Gastrocnemius medialis (tissue), 4 donors: Measurements from ENCODE around the gene HES5. TPM values are rescaled to one million over a fixed set of nuclear protein-coding genes. Genes with fewer than 3 reads are reported as not detected.
"Not testable (repeated sequence)": the region's sequence is repeated elsewhere in the genome, so short reads cannot be mapped to it uniquely, and the experiment has no call there.

Experiments used
- ATAC-seq, 2 donors: fragments of 150-250 bp; one replicate each; pipeline ENCODE4 v1.9.1; 2016
- DNase-seq, 2 donors: peaks; one replicate each; pipeline ENCODE4 v3.0.0-alpha.2; 2019
- H3K27ac ChIP-seq, 4 donors: fragments of 200-600 bp; sonication (generic); 1 replicate in 1 of 4; 2 replicates in 3 of 4; pipeline ENCODE4 v1.5.1; 2016 to 2018; ENCODE audit warnings: mild to moderate bottlenecking in 2 of 4, moderate library complexity in 1 of 4
- H3K27me3 ChIP-seq, 3 donors: fragments of 200-600 bp; sonication (generic) in 2 of 3; 1 replicate in 1 of 3; 2 replicates in 2 of 3; pipeline versions ENCODE4 v1.5.1 to v1.6.0; 2016 to 2019; ENCODE audit warnings: mild to moderate bottlenecking in 1 of 3, moderate library complexity in 1 of 3
- H3K36me3 ChIP-seq, 2 donors: fragments of 200-600 bp; sonication (generic) in 1 of 2; one replicate each; pipeline ENCODE4 v1.5.1; 2017 to 2018
- H3K4me1 ChIP-seq, 2 donors: fragments of 200-600 bp; sonication (generic) in 1 of 2; one replicate each; pipeline ENCODE4 v1.5.1; 2016 to 2017; ENCODE audit warnings: mild to moderate bottlenecking in 2 of 2
- H3K4me3 ChIP-seq, 4 donors: fragments of 200-600 bp; sonication (generic) in 3 of 4; 1 replicate in 1 of 4; 2 replicates in 3 of 4; pipeline ENCODE4 v1.5.1; 2016 to 2019; ENCODE audit warnings: mild to moderate bottlenecking in 2 of 4
- H3K9me3 ChIP-seq, 3 donors: fragments of 200-600 bp; sonication (generic) in 2 of 3; 1 replicate in 1 of 3; 2 replicates in 2 of 3; pipeline ENCODE4 v1.5.1; 2016 to 2019
- CTCF ChIP-seq, 5 experiments: fragments of 450-650 bp in 3 of 5; fragments of 200-600 bp in 2 of 5; sonication (generic) in 2 of 5; IDR thresholded peaks in 4 of 5; conservative IDR thresholded peaks in 1 of 5; 1 replicate in 4 of 5; 2 replicates in 1 of 5; pipeline ENCODE4 v1.5.1; 2016 to 2019; ENCODE audit warnings: antibody characterized with exemption in 5 of 5, mild to moderate bottlenecking in 3 of 5, moderate library complexity in 3 of 5
- POLR2A ChIP-seq, 2 donors: fragments of 450-650 bp; IDR thresholded peaks; one replicate each; pipeline ENCODE4 v1.6.1; 2017; ENCODE audit warnings: antibody characterized with exemption in 2 of 2, mild to moderate bottlenecking in 2 of 2, moderate library complexity in 2 of 2
- in situ Hi-C, 4 donors: fragments of 200-750 bp; cut with MboI; loops; one replicate each; pipeline versions ENCODE4 v1.15.0 to v1.8.0; 2017; ENCODE audit warnings: low sequenced_read_pairs in 4 of 4
- intact Hi-C: fragments of 100-400 bp; cut with DNase I; formaldehyde crosslinking; loops from one replicate; pipeline ENCODE4 v1.15.1; 2023; ENCODE audit warnings: low total_unique reads
- total RNA-seq, 4 donors: library from RNA; depleted of rRNA; stranded (reverse); fragments of >200 nt; gene quantifications; one replicate each; pipeline versions ENCODE4 v1.1.0 to v1.2.3, GENCODE V29; 2016

HES5 gene
- total RNA-seq, 4 donors from 2014 or later: 0.49 TPM; not detected in 3

- no peak for TF ChIP-seq CTCF (IDR thresholded peaks at IDR 0.05 in 4 of 5, conservative IDR thresholded peaks at IDR 0.05 in 1 of 5)
- TF ChIP-seq POLR2A (IDR thresholded peaks at IDR 0.05): no peak
- no peaks in the 10 kb centered on the region for H3K9me3 ChIP-seq
- ATAC-seq: no peak
- H3K4me1 ChIP-seq: no peaks in the 10 kb centered on the region
- in situ Hi-C loops (no loop called here), intact Hi-C loops (no loop called here)
- peaks cover 0 to 25% (median 7%) of the 10 kb centered on the region in 3 donors for H3K27me3 ChIP-seq
- H3K27ac ChIP-seq: no peak overlapping the region
- DNase-seq: no peak
- no peak overlapping the region for H3K4me3 ChIP-seq
- H3K36me3 ChIP-seq: no peaks in the 10 kb centered on the region
These were observed 39.0 kb upstream of the HES5 start for GRCh38 chr1:2569060-2569459.

DNA sequence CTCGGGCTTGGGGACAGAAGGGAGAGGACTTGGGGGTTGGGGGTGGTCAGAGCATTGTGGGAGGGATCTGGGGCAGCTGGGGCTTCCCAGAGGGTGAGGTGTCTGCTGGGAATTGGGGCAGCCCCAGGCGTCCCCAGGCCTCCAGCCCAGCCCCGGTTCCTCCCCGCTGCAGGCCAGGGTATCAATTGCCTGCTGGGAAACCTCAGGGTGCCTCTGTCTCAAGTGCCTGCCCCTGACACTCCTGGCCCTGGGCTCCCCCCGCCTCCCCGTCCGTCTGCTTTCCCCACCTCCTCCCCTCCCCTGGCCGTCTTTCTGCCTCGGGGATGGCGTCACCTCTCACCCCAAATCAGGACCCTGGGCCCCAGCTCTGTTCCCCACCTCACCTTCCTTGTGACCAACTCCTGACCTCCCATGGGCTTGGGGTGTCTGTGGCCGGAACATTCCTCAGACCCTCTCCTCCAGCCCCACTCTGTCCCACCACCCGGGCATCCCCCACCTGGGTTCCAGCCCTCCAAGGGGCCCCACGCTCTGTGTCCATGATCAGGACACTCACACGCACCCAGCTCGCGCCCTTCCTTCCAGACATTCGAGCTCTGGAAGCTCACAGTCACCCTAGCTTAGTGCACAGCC lies 38.2 kb upstream of the HES5 start:
- H3K4me3 ChIP-seq, H3K27ac ChIP-seq, H3K4me1 ChIP-seq, DNase-seq, H3K36me3 ChIP-seq, in situ Hi-C loops, H3K9me3 ChIP-seq, intact Hi-C loops, ATAC-seq: not testable (repeated sequence)
- peaks cover 0 to 17% (median 7%) of the 10 kb centered on the region in 3 donors for H3K27me3 ChIP-seq

- in situ Hi-C loops: no loop called here
- DNase-seq (no peak), ATAC-seq (no peak)
These were observed 37.1 kb upstream of the HES5 start for GRCh38 chr1:2567083-2567679.

DNA sequence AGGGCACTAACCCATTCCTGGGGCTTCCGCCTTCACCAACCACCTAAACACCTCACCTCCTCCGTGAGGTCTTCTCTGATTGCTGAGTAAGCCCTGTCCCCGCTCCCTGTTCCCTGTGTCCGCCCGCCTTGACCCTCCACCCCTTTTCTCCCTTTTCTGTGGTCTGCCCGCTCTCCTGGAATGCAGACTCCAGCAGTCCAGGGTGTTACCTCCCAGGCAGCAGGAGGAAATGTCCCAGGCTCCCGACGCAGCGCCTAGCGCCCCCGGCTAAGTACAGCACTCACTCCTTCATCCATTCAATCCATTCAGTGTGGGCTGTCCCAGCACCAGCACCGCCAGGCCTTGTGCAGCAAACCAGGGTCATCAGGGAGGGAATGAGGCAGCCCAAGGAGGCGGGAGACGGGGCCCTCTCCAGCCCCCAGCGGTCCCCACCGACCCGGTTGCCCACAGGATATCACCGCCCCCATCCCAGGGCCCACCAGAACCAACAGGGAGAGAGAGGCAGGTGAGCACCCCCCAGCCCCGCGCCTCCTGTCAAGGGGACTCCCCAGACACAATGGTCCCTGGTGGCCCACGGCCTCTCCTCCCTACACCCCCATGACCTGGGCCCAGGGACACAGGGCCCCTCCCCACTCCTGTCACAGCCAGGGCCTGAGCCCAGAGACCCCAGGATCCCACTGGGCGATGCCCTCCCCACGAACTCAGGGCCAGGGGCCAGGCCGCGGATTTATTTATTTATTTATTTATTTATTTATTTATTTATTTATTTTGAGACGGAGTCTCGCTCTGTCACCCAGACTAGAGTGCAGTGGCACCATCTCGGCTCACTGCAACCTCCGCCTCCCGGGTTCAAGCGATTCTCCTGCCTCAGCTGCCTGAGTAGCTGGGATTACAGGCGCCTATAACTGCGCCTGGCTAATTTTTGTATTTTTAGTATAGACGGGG lies 36.3 kb upstream of the HES5 start:
- no peak overlapping the region for H3K4me3 ChIP-seq
- no peaks in the 10 kb centered on the region for H3K9me3 ChIP-seq
- H3K27me3 ChIP-seq: peaks cover 0 to 11% (median 7%) of the 10 kb centered on the region in 3 donors
- TF ChIP-seq CTCF (IDR thresholded peaks at IDR 0.05 in 4 of 5, conservative IDR thresholded peaks at IDR 0.05 in 1 of 5) (no peak), POLR2A (IDR thresholded peaks at IDR 0.05) (no peak)
- H3K27ac ChIP-seq: no peak overlapping the region
- in situ Hi-C loops (no loop called here), intact Hi-C loops (no loop called here)
- H3K36me3 ChIP-seq: no peaks in the 10 kb centered on the region
- ATAC-seq (no peak), DNase-seq (no peak)
- H3K4me1 ChIP-seq: no peaks in the 10 kb centered on the region

More at GRCh38 chr1:2567083-2567679, 37.1 kb upstream of the HES5 start:
- Histone ChIP-seq H3K4me3 (no peak overlapping the region), H3K4me1 (no peaks in the 10 kb centered on the region), H3K36me3 (no peaks in the 10 kb centered on the region), H3K9me3 (no peaks in the 10 kb centered on the region), H3K27ac (no peak overlapping the region), H3K27me3 (peaks cover 0 to 11% (median 7%) of the 10 kb centered on the region in 3 donors)
- intact Hi-C loops: no loop called here
- TF ChIP-seq POLR2A (IDR thresholded peaks at IDR 0.05) (no peak), CTCF (IDR thresholded peaks at IDR 0.05 in 4 of 5, conservative IDR thresholded peaks at IDR 0.05 in 1 of 5) (no peak)
